ENCODE measurements around the gene C20orf144.

The C20orf144 gene

GRCh38 chr20:33666293-33667244 lies 4.4 kb downstream of the C20orf144 start, which contains the start of gene ACTL10:
TSS of gene ACTL10 (plus strand) at chr20:33666943. CDS start at chr20:33667498, 555 bp downstream.
- no peak within 1 kb of the TSS for H3K23ac ChIP-seq (ENCODE audit: low read length in 2 of 2)
- H3K27ac ChIP-seq (ENCODE audit: low read length, poor library complexity, severe bottlenecking) = no peak within 1 kb of the TSS
- no peak within 1 kb of the TSS for H4K91ac ChIP-seq (ENCODE audit: low read length)
- H2AK5ac ChIP-seq (ENCODE audit: low read length, severe bottlenecking) = no peak within 1 kb of the TSS
- no peak within 1 kb of the TSS for H4K8ac ChIP-seq (ENCODE audit: low read length)
- no peaks in the 10 kb centered on the region for H3K9me3 ChIP-seq (ENCODE audit: control insufficient read depth, low read length)
- no peak within 1 kb of the TSS for H3K14ac ChIP-seq (ENCODE audit: low read length in 2 of 2)
- H3K27me3 ChIP-seq (ENCODE audit: control insufficient read depth in 1 of 2, insufficient read depth in 1 of 2, low read length in 2 of 2) = no peaks in the 10 kb centered on the region
- no peak within 1 kb of the TSS for H2AFZ ChIP-seq (ENCODE audit: low read depth, low read length)
- 95% methylated on average over 50 of the region's 50 CpGs for WGBS
- peak within 1 kb of the TSS in 1 of 2 experiments; percentile 75 for H3K4me3 ChIP-seq (ENCODE audit: insufficient read depth in 1 of 2, low read depth in 1 of 2, low read length in 2 of 2)
- H3K18ac ChIP-seq (ENCODE audit: low read depth in 1 of 2, low read length in 2 of 2) = no peak within 1 kb of the TSS
- peak within 1 kb of the TSS; percentile 12 for H2BK15ac ChIP-seq (ENCODE audit: low read depth, poor library complexity, severe bottlenecking)
- H2BK5ac ChIP-seq (ENCODE audit: low read depth, low read length, poor library complexity, severe bottlenecking) = no peak within 1 kb of the TSS
- peak within 1 kb of the TSS in 1 of 2 experiments; percentile 21 for H3K4ac ChIP-seq (ENCODE audit: low read depth in 1 of 2, low read length in 2 of 2)
- H2BK120ac ChIP-seq (ENCODE audit: low read depth, low read length) = no peak within 1 kb of the TSS
- peak within 1 kb of the TSS; percentile 87 for H3K9ac ChIP-seq (ENCODE audit: low read length)
- H3K4me1 ChIP-seq (ENCODE audit: control insufficient read depth, insufficient read depth, low read depth, low read length) = peaks cover 53% of the 10 kb centered on the region
- no peak within 1 kb of the TSS for H3K4me2 ChIP-seq (ENCODE audit: low read length, poor library complexity, severe bottlenecking)
- peaks cover 36% of the 10 kb centered on the region for H3K79me1 ChIP-seq (replicated peaks; ENCODE audit: low read length, poor library complexity, severe bottlenecking)
- peaks cover 33 to 61% of the 10 kb centered on the region in 2 experiments for H3K36me3 ChIP-seq (ENCODE audit: control insufficient read depth in 1 of 2, insufficient read depth in 2 of 2, low read depth in 1 of 2, low read length in 2 of 2)
- no peak for DNase-seq
- H2BK12ac ChIP-seq (ENCODE audit: low read length in 2 of 2) = no peak within 1 kb of the TSS

GRCh38 chr20:33667245-33667675 lies 5.1 kb downstream of the C20orf144 start:
- Histone ChIP-seq H3K4ac (ENCODE audit: low read depth in 1 of 2, low read length in 2 of 2) (no peak overlapping the region), H3K4me1 (ENCODE audit: control insufficient read depth, insufficient read depth, low read depth, low read length) (peaks cover 57% of the 10 kb centered on the region), H3K27me3 (ENCODE audit: control insufficient read depth in 1 of 2, insufficient read depth in 1 of 2, low read length in 2 of 2) (no peaks in the 10 kb centered on the region), H4K91ac (ENCODE audit: low read length) (no peak overlapping the region), H4K8ac (ENCODE audit: low read length) (no peak overlapping the region), H3K36me3 (ENCODE audit: control insufficient read depth in 1 of 2, insufficient read depth in 2 of 2, low read depth in 1 of 2, low read length in 2 of 2) (peaks cover 39 to 65% of the 10 kb centered on the region in 2 experiments), H2AFZ (ENCODE audit: low read depth, low read length) (no peak overlapping the region), H3K4me3 (ENCODE audit: insufficient read depth in 1 of 2, low read depth in 1 of 2, low read length in 2 of 2) (peak overlapping the region in 1 of 2 experiments; percentile 75), H3K27ac (ENCODE audit: low read length, poor library complexity, severe bottlenecking) (no peak overlapping the region), H3K4me2 (ENCODE audit: low read length, poor library complexity, severe bottlenecking) (no peak overlapping the region), H3K9ac (ENCODE audit: low read length) (peak overlapping the region; percentile 87), H3K14ac (ENCODE audit: low read length in 2 of 2) (no peak overlapping the region), H2AK5ac (ENCODE audit: low read length, severe bottlenecking) (no peak overlapping the region), H3K18ac (ENCODE audit: low read depth in 1 of 2, low read length in 2 of 2) (no peak overlapping the region), H3K79me1 (replicated peaks; ENCODE audit: low read length, poor library complexity, severe bottlenecking) (peaks cover 33% of the 10 kb centered on the region), H2BK5ac (ENCODE audit: low read depth, low read length, poor library complexity, severe bottlenecking) (no peak overlapping the region), H2BK15ac (ENCODE audit: low read depth, poor library complexity, severe bottlenecking) (no peak overlapping the region), H2BK120ac (ENCODE audit: low read depth, low read length) (no peak overlapping the region), H3K9me3 (ENCODE audit: control insufficient read depth, low read length) (no peaks in the 10 kb centered on the region), H3K23ac (ENCODE audit: low read length in 2 of 2) (no peak overlapping the region), H2BK12ac (ENCODE audit: low read length in 2 of 2) (no peak overlapping the region)
- DNase-seq = no peak
- 98% methylated on average over 55 of the region's 55 CpGs for WGBS

GRCh38 chr20:33667676-33668465 lies 5.7 kb downstream of the C20orf144 start:
- H3K9me3 ChIP-seq (ENCODE audit: control insufficient read depth, low read length) = no peaks in the 10 kb centered on the region
- peak overlapping the region; percentile 12 for H2BK15ac ChIP-seq (ENCODE audit: low read depth, poor library complexity, severe bottlenecking)
- H3K14ac ChIP-seq (ENCODE audit: low read length in 2 of 2) = no peak overlapping the region
- H3K27ac ChIP-seq (ENCODE audit: low read length, poor library complexity, severe bottlenecking) = no peak overlapping the region
- no peak overlapping the region for H3K23ac ChIP-seq (ENCODE audit: low read length in 2 of 2)
- no peak overlapping the region for H4K8ac ChIP-seq (ENCODE audit: low read length)
- H3K18ac ChIP-seq (ENCODE audit: low read depth in 1 of 2, low read length in 2 of 2) = no peak overlapping the region
- peaks cover 39 to 65% of the 10 kb centered on the region in 2 experiments for H3K36me3 ChIP-seq (ENCODE audit: control insufficient read depth in 1 of 2, insufficient read depth in 2 of 2, low read depth in 1 of 2, low read length in 2 of 2)
- H2BK12ac ChIP-seq (ENCODE audit: low read length in 2 of 2) = no peak overlapping the region
- H3K4me3 ChIP-seq (ENCODE audit: insufficient read depth in 1 of 2, low read depth in 1 of 2, low read length in 2 of 2) = peak overlapping the region in 1 of 2 experiments; percentile 75
- H3K4me1 ChIP-seq (ENCODE audit: control insufficient read depth, insufficient read depth, low read depth, low read length) = peaks cover 57% of the 10 kb centered on the region
- no peak overlapping the region for H3K4me2 ChIP-seq (ENCODE audit: low read length, poor library complexity, severe bottlenecking)
- H3K4ac ChIP-seq (ENCODE audit: low read depth in 1 of 2, low read length in 2 of 2) = no peak overlapping the region
- H2AFZ ChIP-seq (ENCODE audit: low read depth, low read length) = no peak overlapping the region
- peaks cover 29% of the 10 kb centered on the region for H3K79me1 ChIP-seq (replicated peaks; ENCODE audit: low read length, poor library complexity, severe bottlenecking)
- DNase-seq = no peak
- no peaks in the 10 kb centered on the region for H3K27me3 ChIP-seq (ENCODE audit: control insufficient read depth in 1 of 2, insufficient read depth in 1 of 2, low read length in 2 of 2)
- peak overlapping the region; percentile 87 for H3K9ac ChIP-seq (ENCODE audit: low read length)
- no peak overlapping the region for H2AK5ac ChIP-seq (ENCODE audit: low read length, severe bottlenecking)
- H2BK120ac ChIP-seq (ENCODE audit: low read depth, low read length) = no peak overlapping the region
- WGBS = 95% methylated on average over 47 of the region's 47 CpGs
- H2BK5ac ChIP-seq (ENCODE audit: low read depth, low read length, poor library complexity, severe bottlenecking) = no peak overlapping the region
- no peak overlapping the region for H4K91ac ChIP-seq (ENCODE audit: low read length)

Data from mesenchymal stem cell (in vitro differentiated cells and primary cell).